Liver (tissue), 9 donors: ENCODE results near the gene ZSCAN10. TPM values are rescaled to one million over a fixed set of nuclear protein-coding genes. Genes with fewer than 3 reads are reported as not detected.
A peak's percentile ranks its signal among the peaks of the same experiment; 100 is the strongest.

Source experiments
- DNase-seq: peaks from one replicate; pipeline ENCODE4 v3.0.0-alpha.2; 2017; ENCODE audit warnings: low spot score
- H3K27ac ChIP-seq, 2 donors: one replicate each; pipeline ENCODE4 v1.7.0; 2013; ENCODE audit warnings: inconsistent platforms in 2 of 2, low read length in 2 of 2, control low read depth in 1 of 2, low read depth in 1 of 2, mild to moderate bottlenecking in 1 of 2
- H3K27me3 ChIP-seq, 4 donors: one replicate each; pipeline versions ENCODE4 v1.6.1 to v1.7.0; 2013; ENCODE audit warnings: low read length in 3 of 4, inconsistent platforms in 1 of 4, mild to moderate bottlenecking in 1 of 4, moderate library complexity in 1 of 4; ENCODE audit not compliant: control insufficient read depth in 4 of 4, insufficient read depth in 4 of 4
- H3K36me3 ChIP-seq, 4 donors: one replicate each; pipeline versions ENCODE4 v1.6.1 to v1.7.0; 2013; ENCODE audit warnings: low read length in 3 of 4, mild to moderate bottlenecking in 3 of 4, low read depth in 1 of 4, moderate library complexity in 1 of 4; ENCODE audit not compliant: control insufficient read depth in 4 of 4, insufficient read depth in 3 of 4
- H3K4me1 ChIP-seq, 4 donors: one replicate each; pipeline versions ENCODE4 v1.6.1 to v1.7.0; 2013; ENCODE audit warnings: low read length in 3 of 4, mild to moderate bottlenecking in 3 of 4, moderate library complexity in 1 of 4; ENCODE audit not compliant: control insufficient read depth in 4 of 4, insufficient read depth in 4 of 4
- H3K4me3 ChIP-seq, 3 donors: one replicate each; pipeline versions ENCODE4 v1.6.1 to v1.7.0; 2013; ENCODE audit warnings: low read length in 3 of 3, control low read depth in 1 of 3, low read depth in 1 of 3, mild to moderate bottlenecking in 1 of 3
- H3K9ac ChIP-seq, 2 donors: one replicate each; pipeline ENCODE4 v1.7.0; 2013; ENCODE audit warnings: low read length in 2 of 2, mild to moderate bottlenecking in 2 of 2, moderate library complexity in 2 of 2, control low read depth in 1 of 2, low read depth in 1 of 2
- H3K9me3 ChIP-seq, 4 donors: one replicate each; pipeline versions ENCODE4 v1.6.1 to v1.7.0; 2013; ENCODE audit warnings: low read length in 3 of 4; ENCODE audit not compliant: control insufficient read depth in 4 of 4
- ATF3 ChIP-seq: IDR thresholded peaks from 2 replicates; pipeline ENCODE4 v1.6.1; 2016; ENCODE audit warnings: antibody characterized with exemption
- CTCF ChIP-seq: fragments of 150-350 bp; IDR thresholded peaks from 2 replicates; pipeline ENCODE4 v1.5.1; 2017; ENCODE audit warnings: improper control_type of control experiment, low read depth, low read length; ENCODE audit not compliant: missing input control
- EGR1 ChIP-seq, 2 donors: IDR thresholded peaks; 2 replicates each; pipeline ENCODE4 v1.6.1; 2016 to 2018; ENCODE audit warnings: antibody characterized with exemption in 2 of 2, low read depth in 2 of 2
- FOXA1 ChIP-seq: IDR thresholded peaks from 2 replicates; pipeline ENCODE4 v1.6.1; 2016; ENCODE audit warnings: antibody characterized with exemption
- FOXA2 ChIP-seq: IDR thresholded peaks from 2 replicates; pipeline ENCODE4 v1.6.1; 2016; ENCODE audit warnings: antibody characterized with exemption
- GABPA ChIP-seq, 2 donors: IDR thresholded peaks in 1 of 2; conservative IDR thresholded peaks in 1 of 2; 2 replicates each; pipeline ENCODE4 v1.6.1; 2016; ENCODE audit warnings: antibody characterized with exemption in 2 of 2, mild to moderate bottlenecking in 1 of 2, moderate library complexity in 1 of 2
- HNF4A ChIP-seq, 2 donors: conservative IDR thresholded peaks; 2 replicates each; pipeline ENCODE4 v1.6.1; 2016; ENCODE audit warnings: antibody characterized with exemption in 2 of 2, mild to moderate bottlenecking in 2 of 2
- HNF4G ChIP-seq: IDR thresholded peaks from 2 replicates; pipeline ENCODE4 v1.6.1; 2016; ENCODE audit warnings: antibody characterized with exemption
- JUND ChIP-seq, 2 donors: IDR thresholded peaks; 2 replicates each; pipeline ENCODE4 v1.6.1; 2016; ENCODE audit warnings: antibody characterized with exemption in 2 of 2
- MAX ChIP-seq: IDR thresholded peaks from 2 replicates; pipeline ENCODE4 v1.6.1; 2016; ENCODE audit warnings: antibody characterized with exemption
- NR2F2 ChIP-seq: IDR thresholded peaks from 2 replicates; pipeline ENCODE4 v1.6.1; 2016; ENCODE audit warnings: antibody characterized with exemption
- RAD21 ChIP-seq, 2 donors: IDR thresholded peaks; 2 replicates each; pipeline ENCODE4 v1.6.1; 2016; ENCODE audit warnings: antibody characterized with exemption in 2 of 2, mild to moderate bottlenecking in 2 of 2
- REST ChIP-seq: IDR thresholded peaks from 2 replicates; pipeline ENCODE4 v1.6.1; 2016; ENCODE audit warnings: antibody characterized with exemption, mild to moderate bottlenecking
- RXRA ChIP-seq, 2 donors: IDR thresholded peaks; 2 replicates each; pipeline ENCODE4 v1.6.1; 2017 to 2018; ENCODE audit warnings: antibody characterized with exemption in 2 of 2, mild to moderate bottlenecking in 1 of 2
- SP1 ChIP-seq: IDR thresholded peaks from 2 replicates; pipeline ENCODE4 v1.6.1; 2018; ENCODE audit warnings: antibody characterized with exemption, mild to moderate bottlenecking
- TAF1 ChIP-seq: conservative IDR thresholded peaks from 2 replicates; pipeline ENCODE4 v1.6.1; 2016; ENCODE audit warnings: antibody characterized with exemption, mild to moderate bottlenecking
- YY1 ChIP-seq: IDR thresholded peaks from 2 replicates; pipeline ENCODE4 v1.6.1; 2016; ENCODE audit warnings: antibody characterized with exemption, mild to moderate bottlenecking
- ZBTB33 ChIP-seq: IDR thresholded peaks from 2 replicates; pipeline ENCODE4 v1.6.1; 2016; ENCODE audit warnings: antibody characterized with exemption
- WGBS: extraction: QIAGEN DNeasy Blood & Tissue Kit; methylation state at CpG from one replicate; pipeline ENCODE4 v1.1.7; 2013; 5-methylcytosine and 5-hydroxymethylcytosine counted together
- polyA plus RNA-seq, 2 donors: library from polyadenylated mRNA; stranded (reverse) in 1 of 2; unstranded in 1 of 2; fragments of 200-250 nt in 1 of 2; fragments of >200 nt in 1 of 2; fragmentation: Nextera tagmentation in 1 of 2; extraction: Ambion mirVana in 1 of 2; gene quantifications; one replicate each; pipeline versions ENCODE4 v1.2.1 to v1.2.3, GENCODE V29; 2013 to 2015
- total RNA-seq, 2 donors: library from RNA; depleted of rRNA; stranded (reverse); fragments of >200 nt; gene quantifications; one replicate each; pipeline ENCODE4 v1.2.3, GENCODE V29; 2014
- donor health status: healthy.
- donor health status: healthy.
- donor health status: healthy.
- donor health status: healthy.
- donor health status: healthy.

The ZSCAN10 gene
- total and polyA plus RNA-seq, 4 donors = not detected

- peak within 1 kb of the TSS; percentile 8 to 96 for H3K9ac ChIP-seq
- H3K36me3 ChIP-seq = peaks cover 0 to 7% (median 3%) of the 10 kb centered on the region in 4 donors
- H3K9me3 ChIP-seq = no peaks in the 10 kb centered on the region
- TF ChIP-seq HNF4A (conservative IDR thresholded peaks at IDR 0.05) (no peak), SP1 (no peak), NR2F2 (peak; percentile 26), EGR1 (IDR thresholded peaks at IDR 0.05; ENCODE audit: low read depth in 2 of 2) (peak in 1 of 2 donors; percentile 34), RAD21 (IDR thresholded peaks at IDR 0.05) (peak in 1 of 2 donors; percentile 59), JUND (IDR thresholded peaks at IDR 0.05) (no peak), REST (no peak), GABPA (IDR thresholded peaks at IDR 0.05 in 1 of 2, conservative IDR thresholded peaks at IDR 0.05 in 1 of 2) (peak; percentile 90 to 96), ATF3 (no peak), YY1 (no peak), ZBTB33 (no peak), RXRA (IDR thresholded peaks at IDR 0.05) (no peak), HNF4G (no peak), FOXA2 (no peak), MAX (no peak), FOXA1 (no peak), TAF1 (no peak), CTCF (no peak)
- peak within 1 kb of the TSS; percentile 25 to 31 for H3K27ac ChIP-seq
- no peaks in the 10 kb centered on the region for H3K27me3 ChIP-seq
- 16% methylated on average over 23 of the region's 23 CpGs for WGBS
- H3K4me1 ChIP-seq = peaks cover 0 to 27% (median 19%) of the 10 kb centered on the region in 4 donors
- DNase-seq = peak; percentile 70
- peak within 1 kb of the TSS; percentile 69 to 85 (median 83) for H3K4me3 ChIP-seq
These were observed 13.2 kb upstream of the ZSCAN10 start, which contains the start of gene ZNF205 for GRCh38 chr16:3112058-3112880. ZNF205 (plus strand) TSS chr16:3112586; CDS start chr16:3113431, 845 bp downstream.
